Measurements from ENCODE around the gene PSMA5. TPM values are rescaled to one million over a fixed set of nuclear protein-coding genes. Genes with fewer than 3 reads are reported as not detected.

The PSMA5 gene
- total and polyA plus RNA-seq, 2 donors (not counting 1 experiment from before 2014, with no cell fraction given) = 26.3 to 62.9 TPM

DNA sequence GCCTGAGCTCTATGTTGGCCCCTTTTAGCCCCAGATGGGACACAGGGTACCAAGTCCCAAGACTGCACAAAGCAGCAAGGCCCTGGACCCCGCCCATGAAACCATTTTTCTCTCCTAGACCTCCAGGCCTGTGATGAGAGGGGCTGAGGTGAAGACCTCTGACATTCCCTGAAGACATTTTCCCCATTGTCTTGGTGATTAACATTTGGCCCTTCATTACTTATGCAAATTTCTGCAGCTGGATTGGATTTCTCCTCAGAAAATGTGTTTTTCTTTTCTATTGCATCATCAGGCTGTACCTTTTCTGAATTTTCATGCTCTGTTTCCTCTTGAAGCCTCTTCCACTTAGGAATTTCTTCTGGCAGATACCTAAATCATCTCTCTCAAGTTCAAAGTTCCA lies 8.2 kb upstream of the PSMA5 start:
- no peak overlapping the region for H3K4me3 Mint-ChIP-seq
- ATAC-seq (ENCODE audit: low read depth) = no peak
- Histone ChIP-seq H2AFZ (ENCODE audit: insufficient read depth, low read depth, low read length, poor library complexity, severe bottlenecking) (no peak overlapping the region), H3K9ac (ENCODE audit: low read length) (no peak overlapping the region), H3K4me2 (replicated peaks; ENCODE audit: low read depth, low read length, poor library complexity, severe bottlenecking) (no peak overlapping the region), H4K20me1 (ENCODE audit: control insufficient read depth, insufficient read depth, low read length, poor library complexity, severe bottlenecking) (no peaks in the 10 kb centered on the region), H3K36me3 (replicated peaks in 1 of 2; ENCODE audit: control extremely low read depth in 1 of 2, control insufficient read depth in 1 of 2, extremely low read depth in 1 of 2, insufficient read depth in 2 of 2, low read length in 1 of 2) (no peaks in the 10 kb centered on the region), H3K79me2 (ENCODE audit: control insufficient read depth, insufficient read depth, low read length) (no peaks in the 10 kb centered on the region), H3K4me1 (ENCODE audit: control insufficient read depth in 2 of 2, insufficient read depth in 2 of 2, low read length in 2 of 2) (no peaks in the 10 kb centered on the region), H3K9me3 (ENCODE audit: control extremely low read depth in 1 of 3, control insufficient read depth in 2 of 3, insufficient read depth in 1 of 3, low read length in 2 of 3) (peaks cover 0 to 7% (median 2%) of the 10 kb centered on the region in 3 donors), H3K27ac (ENCODE audit: low read length in 2 of 2) (no peak overlapping the region), H3K4me3 (ENCODE audit: control extremely low read depth in 1 of 5, extremely low read depth in 1 of 5, insufficient read depth in 1 of 5, low read depth in 2 of 5, low read length in 4 of 5) (no peak overlapping the region), H3K27me3 (replicated peaks in 1 of 4; ENCODE audit: control extremely low read depth in 1 of 4, control insufficient read depth in 3 of 4, insufficient read depth in 4 of 4, low read length in 3 of 4) (peaks cover 0 to 9% (median 1%) of the 10 kb centered on the region in 4 experiments)
- no peaks in the 10 kb centered on the region for H3K4me1 Mint-ChIP-seq
- TF ChIP-seq EZH2 (IDR thresholded peaks at IDR 0.05; ENCODE audit: borderline replicate concordance, insufficient read depth, low read depth, low read length, poor library complexity, severe bottlenecking) (no peak), CTCF (IDR thresholded peaks at IDR 0.05) (no peak)
- no peaks in the 10 kb centered on the region for H3K9me3 Mint-ChIP-seq (ENCODE audit: insufficient read depth)
- H3K27ac Mint-ChIP-seq = no peak overlapping the region
- CTCF ChIA-PET = interaction anchor here (0.6 kb wide), 1 partner anchor 33 kb away, joined by 3 read pairs; no protein-coding TSS in a partner anchor
- WGBS (ENCODE audit: insufficient coverage) = no CpG with 5 or more reads among the region's 1 CpG
- no peak for DNase-seq
- peaks cover 18% of the 10 kb centered on the region for H3K27me3 Mint-ChIP-seq
- intact Hi-C loops (cut with micrococcal nuclease) = no loop called here
- POLR2A ChIA-PET = no interaction called here

DNA sequence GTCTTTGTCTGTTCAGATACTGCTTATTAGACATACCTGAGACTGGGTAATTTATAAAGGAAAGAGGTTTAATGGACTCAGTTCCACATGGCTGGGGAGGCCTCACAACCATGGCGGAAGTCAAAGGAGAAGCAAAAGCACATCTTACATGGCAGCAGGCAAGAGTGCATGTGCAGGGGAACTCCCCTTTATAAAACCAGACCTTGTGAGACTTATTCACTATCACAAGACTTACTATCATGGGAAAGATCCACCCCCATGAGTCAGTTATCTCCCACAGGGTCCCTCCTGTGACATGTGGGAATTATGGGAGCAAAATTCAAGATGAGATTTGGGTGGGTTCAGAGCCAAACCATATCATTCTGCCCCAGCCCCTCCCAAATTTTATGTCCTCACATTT lies 7.1 kb upstream of the PSMA5 start:
- Mint-ChIP-seq H3K27me3 (peaks cover 18% of the 10 kb centered on the region), H3K27ac (no peak overlapping the region), H3K4me3 (no peak overlapping the region), H3K9me3 (ENCODE audit: insufficient read depth) (no peaks in the 10 kb centered on the region), H3K4me1 (no peaks in the 10 kb centered on the region)
- no peak for ATAC-seq (ENCODE audit: low read depth)
- DNase-seq = no peak
- Histone ChIP-seq H3K79me2 (ENCODE audit: control insufficient read depth, insufficient read depth, low read length) (no peaks in the 10 kb centered on the region), H4K20me1 (ENCODE audit: control insufficient read depth, insufficient read depth, low read length, poor library complexity, severe bottlenecking) (no peaks in the 10 kb centered on the region), H3K4me1 (ENCODE audit: control insufficient read depth in 2 of 2, insufficient read depth in 2 of 2, low read length in 2 of 2) (no peaks in the 10 kb centered on the region), H3K9ac (ENCODE audit: low read length) (no peak overlapping the region), H3K9me3 (ENCODE audit: control extremely low read depth in 1 of 3, control insufficient read depth in 2 of 3, insufficient read depth in 1 of 3, low read length in 2 of 3) (peaks cover 0 to 7% (median 2%) of the 10 kb centered on the region in 3 donors), H3K27me3 (replicated peaks in 1 of 4; ENCODE audit: control extremely low read depth in 1 of 4, control insufficient read depth in 3 of 4, insufficient read depth in 4 of 4, low read length in 3 of 4) (peaks cover 0 to 9% (median 0%) of the 10 kb centered on the region in 4 experiments), H3K4me2 (replicated peaks; ENCODE audit: low read depth, low read length, poor library complexity, severe bottlenecking) (no peak overlapping the region), H3K27ac (ENCODE audit: low read length in 2 of 2) (no peak overlapping the region), H3K36me3 (replicated peaks in 1 of 2; ENCODE audit: control extremely low read depth in 1 of 2, control insufficient read depth in 1 of 2, extremely low read depth in 1 of 2, insufficient read depth in 2 of 2, low read length in 1 of 2) (no peaks in the 10 kb centered on the region), H2AFZ (ENCODE audit: insufficient read depth, low read depth, low read length, poor library complexity, severe bottlenecking) (no peak overlapping the region), H3K4me3 (ENCODE audit: control extremely low read depth in 1 of 5, extremely low read depth in 1 of 5, insufficient read depth in 1 of 5, low read depth in 2 of 5, low read length in 4 of 5) (no peak overlapping the region)
- TF ChIP-seq CTCF (IDR thresholded peaks at IDR 0.05) (no peak), EZH2 (IDR thresholded peaks at IDR 0.05; ENCODE audit: borderline replicate concordance, insufficient read depth, low read depth, low read length, poor library complexity, severe bottlenecking) (no peak)
- ChIA-PET CTCF (no interaction called here), POLR2A (no interaction called here)
- intact Hi-C loops (cut with micrococcal nuclease) = no loop called here
- WGBS (ENCODE audit: insufficient coverage) = 57% methylated on average over 1 of the region's 1 CpG

Data from B cell (primary cell).